Testis (tissue), 2 donors: Measurements from ENCODE around the gene SLC36A1.

ENCODE experiments used
- CTCF ChIP-seq, 3 experiments: fragments of 450-650 bp in 2 of 3; fragments of 200-600 bp in 1 of 3; sonication (generic) in 1 of 3; IDR thresholded peaks; one replicate each; pipeline ENCODE4 v1.5.1; 2016 to 2019; ENCODE audit warnings: antibody characterized with exemption in 3 of 3, mild to moderate bottlenecking in 2 of 3, moderate library complexity in 1 of 3
- POLR2A ChIP-seq: fragments of 450-650 bp; IDR thresholded peaks from one replicate; pipeline ENCODE4 v1.6.1; 2017; ENCODE audit warnings: antibody characterized with exemption, mild to moderate bottlenecking, moderate library complexity

GRCh38 chr5:151432210-151432609, 15.2 kb upstream of the SLC36A1 start:
- TF ChIP-seq CTCF (IDR thresholded peaks at IDR 0.05) (no peak), POLR2A (no peak)
